ENCODE data around the gene STK38. TPM values are rescaled to one million over a fixed set of nuclear protein-coding genes. Genes with fewer than 3 reads are reported as not detected.
A peak's percentile ranks its signal among the peaks of the same experiment; 100 is the strongest.
"Not testable (repeated sequence)": the region's sequence is repeated elsewhere in the genome, so short reads cannot be mapped to it uniquely, and the experiment has no call there.

The STK38 gene
- polyA plus RNA-seq (ENCODE audit: insufficient read length), result 28.7 TPM

DNA sequence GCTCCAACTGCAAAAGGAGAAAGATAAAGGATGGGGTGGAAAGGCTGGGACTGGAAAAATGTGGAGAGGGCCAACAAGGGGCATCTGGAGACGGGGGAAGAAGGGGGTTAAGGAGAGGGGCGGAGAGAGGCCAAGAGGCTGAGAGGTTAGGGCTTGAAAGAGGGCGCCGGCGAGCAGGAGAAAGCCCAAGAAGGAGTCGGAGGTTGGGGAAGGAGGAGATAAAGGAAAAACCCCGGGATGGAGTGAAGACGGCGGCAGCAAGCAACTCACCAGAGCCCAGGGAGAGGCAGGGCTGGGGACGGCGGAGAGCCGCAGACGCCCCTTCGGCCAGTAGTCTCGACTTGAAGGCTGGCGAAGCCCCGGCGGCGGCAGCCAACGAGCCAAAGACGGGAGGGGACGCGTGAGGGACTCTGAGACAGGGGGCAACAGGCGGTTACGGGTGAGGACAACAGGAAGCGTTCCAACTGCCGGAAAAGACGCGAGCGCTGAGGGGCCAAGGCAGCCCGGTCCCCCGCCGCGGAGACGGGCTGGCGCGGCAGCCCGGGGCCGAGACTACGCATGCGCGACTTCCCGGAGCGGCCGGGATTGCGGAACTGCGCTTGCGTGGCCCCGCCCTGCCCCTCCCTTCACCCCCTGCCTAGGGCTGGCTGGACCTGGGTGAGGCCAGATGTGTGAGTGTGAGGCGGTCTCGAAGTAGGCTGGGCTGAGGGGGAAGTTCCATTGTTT lies at the start of gene STK38:
STK38 (minus strand) TSS at position 560 of the 726 bp plus-strand sequence. CDS start 7,277 bp downstream, outside the sequence.
- DNase-seq, result peak; percentile 91

GRCh38 chr6:36596356-36596755 lies 49.1 kb upstream of the STK38 start:
- no peak for DNase-seq

DNA sequence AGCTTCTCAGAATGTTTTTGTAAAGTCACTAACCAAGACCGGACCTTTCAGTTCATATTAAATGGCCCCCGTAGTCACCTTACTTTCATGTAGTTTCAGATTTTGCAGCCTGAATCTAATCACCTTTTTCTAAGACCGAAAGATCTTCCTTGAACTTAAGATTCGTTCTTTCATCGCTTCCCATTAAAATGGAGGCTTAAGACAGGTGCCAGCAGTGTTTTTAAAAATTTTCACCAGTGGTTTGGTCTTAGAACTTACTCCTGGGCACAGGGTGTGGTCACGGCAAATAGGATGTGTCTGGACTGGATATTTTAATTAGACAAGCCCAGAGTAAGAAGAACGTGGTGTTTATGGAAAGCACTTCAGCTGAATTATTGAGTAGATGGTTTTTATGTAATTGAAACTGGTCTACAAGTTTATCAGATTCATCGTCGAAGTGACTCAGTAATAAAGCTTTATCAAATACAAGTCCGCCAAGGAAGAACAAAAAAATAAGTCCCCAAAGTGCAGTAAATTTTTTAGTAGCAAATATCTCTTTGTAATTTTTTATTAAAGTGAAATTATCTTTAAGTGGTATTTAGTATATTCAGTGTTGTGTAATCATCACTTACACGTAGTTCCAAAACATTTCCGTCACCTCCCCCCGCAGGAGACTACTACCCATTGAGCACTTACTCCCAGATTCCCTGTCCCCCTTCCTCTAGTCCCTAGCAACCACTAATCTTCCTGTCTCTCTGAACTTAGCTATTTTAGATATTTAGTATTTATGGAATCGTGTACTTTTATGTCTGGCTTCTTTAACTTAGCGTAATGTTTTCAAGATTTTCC lies 47.8 kb upstream of the STK38 start:
- DNase-seq, result peak; percentile 69

DNA sequence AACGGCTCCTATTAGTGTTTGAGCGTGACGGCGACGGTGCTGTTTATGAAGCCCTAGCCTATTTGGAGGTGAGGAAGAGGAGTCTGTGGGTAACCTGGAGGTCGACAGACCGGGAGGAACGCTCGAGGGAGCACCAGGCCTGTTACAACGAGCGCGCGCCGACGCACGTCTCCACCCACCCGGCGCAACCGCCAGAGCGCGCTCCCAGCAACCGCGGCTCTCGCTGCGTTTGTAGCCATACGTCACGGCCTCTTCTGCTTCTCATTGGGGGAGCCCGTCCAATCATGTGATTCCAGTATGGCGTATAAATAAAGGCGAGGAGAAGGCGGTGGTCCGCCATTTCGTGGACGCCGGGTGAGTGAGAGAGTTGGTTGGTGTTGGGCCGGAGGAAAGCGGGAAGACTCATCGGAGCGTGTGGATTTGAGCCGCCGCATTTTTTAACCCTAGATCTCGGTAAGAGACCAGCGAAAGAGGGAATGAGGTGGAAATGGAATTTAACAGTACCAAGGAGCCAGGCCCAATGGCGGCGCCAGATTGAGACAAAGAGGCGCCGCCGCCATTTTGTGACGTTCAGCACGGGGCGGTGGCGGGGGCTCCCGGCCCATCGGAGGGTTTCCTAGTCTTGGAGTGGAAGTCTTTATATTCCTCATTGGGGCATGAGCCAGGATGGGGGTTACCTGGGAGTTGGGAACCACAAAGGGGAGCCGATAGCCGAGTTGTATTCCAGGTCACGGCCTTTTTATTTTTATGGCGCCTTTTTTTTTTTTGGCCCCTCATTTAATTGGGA lies 46.9 kb upstream of the STK38 start, which contains the start of gene SRSF3:
SRSF3 (plus strand) TSS at position 334 of the 787 bp plus-strand sequence. CDS start 2,401 bp downstream, outside the sequence.
- DNase-seq, result peak; percentile 99

GRCh38 chr6:36593569-36594028 lies 46.3 kb upstream of the STK38 start:
- no peak for DNase-seq

- DNase-seq, result no peak
Observed at GRCh38 chr6:36592221-36592655, 45.0 kb upstream of the STK38 start.

- DNase-seq, result no peak
Observed at GRCh38 chr6:36590237-36590636, 43.0 kb upstream of the STK38 start.

DNA sequence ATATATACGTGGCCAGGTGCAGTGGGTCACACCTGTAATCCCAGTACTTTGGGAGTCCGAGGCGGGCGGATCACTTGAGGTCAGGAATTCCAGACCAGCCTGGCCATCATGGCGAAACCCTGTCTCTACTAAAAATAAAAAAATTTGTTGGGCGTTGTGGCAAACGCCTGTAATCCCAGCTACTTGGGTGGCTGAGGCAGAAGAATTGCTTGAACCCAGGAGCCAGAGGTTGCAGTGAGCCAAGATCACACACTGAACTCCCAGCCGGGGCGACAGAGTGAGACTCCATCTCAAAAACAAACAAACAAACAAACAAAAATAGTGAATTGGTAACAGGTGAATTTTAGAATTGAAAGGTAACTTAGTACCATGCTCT lies 41.7 kb upstream of the STK38 start:
- not testable (repeated sequence) for DNase-seq

GRCh38 chr6:36586606-36587005 lies 39.3 kb upstream of the STK38 start:
- no peak for DNase-seq

DNA sequence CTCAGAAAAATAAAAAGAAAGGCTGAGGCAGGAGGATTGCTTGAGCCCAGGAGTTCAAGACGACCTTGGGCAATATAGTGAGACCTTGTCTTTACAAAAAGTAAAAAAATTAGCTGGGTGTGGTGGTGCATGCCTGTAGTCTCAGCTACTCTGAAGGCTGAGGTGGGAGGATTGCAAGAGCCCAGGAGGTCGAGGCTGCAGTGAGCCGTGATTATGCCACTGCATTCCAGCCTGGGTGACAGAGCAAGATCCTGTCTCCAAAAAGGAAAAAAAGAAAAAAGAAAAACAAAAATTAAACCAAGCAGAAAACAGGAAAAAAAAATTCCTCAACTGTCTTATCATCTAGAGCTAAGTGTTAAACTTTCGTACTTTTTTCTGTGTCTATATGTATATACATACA lies 34.4 kb upstream of the STK38 start:
- DNase-seq, result no peak

- no peak for DNase-seq
Observed at GRCh38 chr6:36580184-36580526, 32.9 kb upstream of the STK38 start.

- no peak for DNase-seq
Observed at GRCh38 chr6:36578431-36578830, 31.2 kb upstream of the STK38 start.

- DNase-seq, result no peak
Observed at GRCh38 chr6:36578030-36578429, 30.8 kb upstream of the STK38 start.

GRCh38 chr6:36577301-36577700 lies 30.0 kb upstream of the STK38 start:
- no peak for DNase-seq

GRCh38 chr6:36576578-36576977 lies 29.3 kb upstream of the STK38 start:
- no peak for DNase-seq

GRCh38 chr6:36574679-36575078 lies 27.4 kb upstream of the STK38 start:
- DNase-seq, result no peak

DNA sequence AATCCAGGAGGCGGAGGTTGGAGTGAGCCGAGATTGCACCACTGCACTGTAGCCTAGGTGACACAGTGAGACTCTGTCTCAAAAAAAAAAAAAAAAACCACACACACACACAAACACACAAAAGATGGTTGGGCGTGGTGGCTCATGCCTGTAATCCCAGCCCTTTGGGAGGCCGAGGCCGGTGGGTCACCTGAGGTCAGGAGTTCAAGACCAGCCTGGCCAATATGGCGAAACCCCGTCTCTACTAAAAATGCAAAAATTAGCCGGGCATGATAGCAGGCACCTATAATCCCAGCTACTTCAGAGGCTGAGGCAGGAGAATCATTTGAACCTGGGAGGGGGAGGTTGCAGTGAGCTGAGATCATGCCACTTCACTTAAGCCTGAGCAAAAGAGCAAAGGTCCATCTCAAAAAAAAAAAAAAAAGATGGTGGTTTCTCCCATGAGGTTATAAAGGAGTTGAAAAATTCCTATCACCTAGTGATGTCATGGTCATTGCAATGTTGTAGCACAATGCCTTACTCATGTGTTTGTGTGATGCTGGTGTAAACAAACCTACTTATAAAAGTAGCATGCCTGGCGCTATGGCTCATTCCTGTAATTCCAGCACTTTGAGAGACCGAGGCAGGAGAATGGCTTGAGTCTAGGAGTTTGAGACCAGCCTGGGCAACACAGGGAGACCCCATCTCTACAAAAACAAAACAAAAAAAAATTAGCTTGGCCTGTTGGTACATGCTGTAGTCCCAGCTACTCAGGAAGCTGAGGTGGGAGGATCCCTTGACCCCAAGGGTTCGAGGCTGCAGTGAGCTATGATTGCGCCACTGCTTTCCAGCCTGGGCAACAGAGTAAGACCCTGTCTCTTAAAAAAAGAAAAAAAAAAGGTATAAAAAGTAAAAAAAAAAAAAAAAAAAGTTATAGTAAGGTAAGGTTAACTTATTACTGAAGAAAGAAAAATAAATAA lies 25.4 kb upstream of the STK38 start:
- not testable (repeated sequence) for DNase-seq

GRCh38 chr6:36571122-36572043 lies 24.1 kb upstream of the STK38 start:
- no peak for DNase-seq

- DNase-seq, result no peak
Observed at GRCh38 chr6:36570264-36570663, 23.0 kb upstream of the STK38 start.

DNA sequence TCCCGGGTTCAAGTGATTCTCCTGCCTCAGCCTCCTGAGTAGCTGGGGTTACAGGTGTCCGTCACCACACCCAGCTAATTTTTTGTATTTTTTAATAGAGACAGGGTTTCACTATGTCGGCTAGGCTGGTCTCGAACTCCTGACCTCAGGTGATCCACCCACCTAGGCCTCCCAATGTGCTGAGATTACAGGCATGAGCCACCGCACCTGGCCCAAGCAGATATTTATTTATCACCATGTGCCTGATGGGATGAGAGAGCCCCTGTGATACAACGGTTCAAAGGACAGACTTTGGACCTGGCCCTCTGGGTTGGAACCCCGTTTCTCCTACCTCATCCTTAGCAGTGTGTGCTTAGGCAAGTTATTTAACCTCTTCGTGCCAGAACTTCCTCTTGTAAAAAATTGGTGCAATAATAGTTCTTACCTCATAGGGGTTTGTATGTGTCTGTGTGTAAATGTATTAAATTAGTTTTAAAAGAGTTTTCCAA lies 19.2 kb upstream of the STK38 start:
- no peak for DNase-seq

All from hindlimb muscle (tissue), 1 donor.